Endothelial cell (in vitro differentiated cells): Measurements from ENCODE around the gene ZNF835. TPM values are rescaled to one million over a fixed set of nuclear protein-coding genes. Genes with fewer than 3 reads are reported as not detected.

Experiments
- DNase-seq: peaks from one replicate; pipeline ENCODE4 v3.0.0; 2021; ENCODE audit warnings: low spot score
- H3K27ac Mint-ChIP-seq: one replicate; pipeline ENCODE4 v1.8.0; 2021; ENCODE audit warnings: mixed read lengths, inconsistent platforms; ENCODE audit not compliant: unreplicated experiment
- H3K27me3 Mint-ChIP-seq: one replicate; pipeline ENCODE4 v1.8.0; 2021; ENCODE audit warnings: mild to moderate bottlenecking, moderate library complexity, mixed read lengths, inconsistent platforms; ENCODE audit not compliant: unreplicated experiment
- H3K36me3 Mint-ChIP-seq: one replicate; pipeline ENCODE4 v1.8.0; 2021; ENCODE audit warnings: mild to moderate bottlenecking, low read depth, mixed read lengths, inconsistent platforms; ENCODE audit not compliant: unreplicated experiment
- H3K4me1 Mint-ChIP-seq: one replicate; pipeline ENCODE4 v1.8.0; 2021; ENCODE audit warnings: mild to moderate bottlenecking, mixed read lengths, inconsistent platforms; ENCODE audit not compliant: unreplicated experiment
- H3K4me3 Mint-ChIP-seq: one replicate; pipeline ENCODE4 v1.8.0; 2021; ENCODE audit warnings: mild to moderate bottlenecking, mixed read lengths, inconsistent platforms; ENCODE audit not compliant: unreplicated experiment
- H3K9me3 Mint-ChIP-seq: one replicate; pipeline ENCODE4 v1.8.0; 2021; ENCODE audit warnings: mixed read lengths, inconsistent platforms; ENCODE audit not compliant: unreplicated experiment
- CTCF ChIP-seq: fragments of 200-600 bp; sonication (generic); IDR thresholded peaks from one replicate; pipeline ENCODE4 v1.5.0; 2021; ENCODE audit warnings: antibody characterized with exemption; ENCODE audit not compliant: unreplicated experiment
- total RNA-seq: library from RNA; stranded (reverse); fragmentation: NEBNext Ultra II Directional; extraction: Animal tissue kit (Norgen Biotek cat#: 25700); gene quantifications from one replicate; pipeline ENCODE4 v1.2.1, GENCODE V29; 2021; ENCODE audit not compliant: unreplicated experiment

The ZNF835 gene
- total RNA-seq, 1 donor from 2014 or later, result not detected

- no peak for TF ChIP-seq CTCF
- DNase-seq, result no peak
- Mint-ChIP-seq H3K36me3 (peaks cover 10% of the 10 kb centered on the region), H3K27me3 (peaks cover 4% of the 10 kb centered on the region), H3K27ac (no peak overlapping the region), H3K9me3 (peaks cover 53% of the 10 kb centered on the region), H3K4me3 (no peak overlapping the region), H3K4me1 (no peaks in the 10 kb centered on the region)
These were observed 19.1 kb upstream of the ZNF835 start for GRCh38 chr19:56690670-56691069.

GRCh38 chr19:56689198-56689597 lies 17.6 kb upstream of the ZNF835 start:
- no peak for DNase-seq
- peaks cover 59% of the 10 kb centered on the region for H3K9me3 Mint-ChIP-seq
- peaks cover 4% of the 10 kb centered on the region for H3K36me3 Mint-ChIP-seq
- no peaks in the 10 kb centered on the region for H3K4me1 Mint-ChIP-seq
- no peak overlapping the region for H3K4me3 Mint-ChIP-seq
- peaks cover 4% of the 10 kb centered on the region for H3K27me3 Mint-ChIP-seq
- no peak overlapping the region for H3K27ac Mint-ChIP-seq
- no peak for TF ChIP-seq CTCF

- no peak for TF ChIP-seq CTCF
- Mint-ChIP-seq H3K9me3 (peaks cover 42% of the 10 kb centered on the region), H3K4me1 (no peaks in the 10 kb centered on the region), H3K36me3 (peaks cover 4% of the 10 kb centered on the region), H3K27ac (no peak overlapping the region), H3K4me3 (no peak overlapping the region), H3K27me3 (peaks cover 2% of the 10 kb centered on the region)
- no peak for DNase-seq
These were observed 15.5 kb upstream of the ZNF835 start for GRCh38 chr19:56687031-56687430.

GRCh38 chr19:56683116-56683515 lies 11.6 kb upstream of the ZNF835 start:
- Mint-ChIP-seq H3K4me3 (no peak overlapping the region), H3K27me3 (no peaks in the 10 kb centered on the region), H3K9me3 (peaks cover 31% of the 10 kb centered on the region), H3K36me3 (peaks cover 9% of the 10 kb centered on the region), H3K4me1 (no peaks in the 10 kb centered on the region), H3K27ac (no peak overlapping the region)
- no peak for TF ChIP-seq CTCF
- DNase-seq, result no peak

GRCh38 chr19:56681702-56682101 lies 10.1 kb upstream of the ZNF835 start:
- DNase-seq, result no peak
- Mint-ChIP-seq H3K27ac (no peak overlapping the region), H3K4me3 (no peak overlapping the region), H3K4me1 (no peaks in the 10 kb centered on the region), H3K36me3 (peaks cover 7% of the 10 kb centered on the region), H3K9me3 (peaks cover 33% of the 10 kb centered on the region), H3K27me3 (no peaks in the 10 kb centered on the region)
- no peak for TF ChIP-seq CTCF
